ENCODE measurements around the gene LKAAEAR1. TPM values are rescaled to one million over a fixed set of nuclear protein-coding genes. Genes with fewer than 3 reads are reported as not detected.

Gene LKAAEAR1
- total RNA-seq, 2 donors from 2014 or later = 10.2 TPM; not detected in 1

DNA sequence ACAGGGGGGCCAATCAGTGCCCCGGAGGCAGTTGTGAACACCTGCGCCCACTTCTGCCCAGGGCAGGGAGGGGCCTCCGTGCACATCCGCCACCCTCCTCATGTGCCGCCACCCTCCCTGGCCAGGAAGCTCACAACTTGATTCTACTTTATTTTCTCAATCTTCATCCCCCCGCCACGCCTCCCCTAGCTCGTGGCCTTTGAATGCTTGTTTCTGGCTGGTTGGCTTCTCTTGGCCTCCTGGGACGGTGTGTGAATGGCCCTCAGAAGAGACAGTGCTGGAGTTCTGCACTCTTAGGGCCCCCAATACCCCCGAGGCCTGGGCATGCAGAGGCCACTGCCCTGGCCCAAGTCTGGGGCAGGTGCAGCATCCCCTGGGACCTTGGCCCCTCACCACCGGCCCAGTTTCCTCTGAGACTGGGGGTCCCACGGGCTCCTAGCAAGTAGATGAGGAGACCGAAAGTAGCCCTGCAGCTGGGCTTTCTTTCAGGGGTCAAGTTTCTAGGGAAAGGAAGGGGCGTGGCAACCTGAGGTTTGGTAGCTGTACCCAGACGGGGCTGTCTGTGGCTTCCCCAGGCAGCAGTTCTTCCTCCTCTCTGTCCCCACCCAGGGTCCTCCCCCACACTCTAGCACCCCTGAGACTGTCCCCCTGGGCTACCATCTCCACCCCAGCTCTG, 6.2 kb downstream of the LKAAEAR1 start:
- Histone ChIP-seq H3K36me3 (no peaks in the 10 kb centered on the region), H3K4me3 (no peak overlapping the region), H3K27ac (no peak overlapping the region), H3K9me3 (no peaks in the 10 kb centered on the region), H3K27me3 (replicated peaks; ENCODE audit: insufficient read depth) (no peaks in the 10 kb centered on the region), H3K4me1 (replicated peaks) (peaks cover 9% of the 10 kb centered on the region)
- no peak for DNase-seq (ENCODE audit: low spot score)
- 65% methylated on average over 15 of the region's 15 CpGs for WGBS
- TF ChIP-seq POLR2AphosphoS5 (IDR thresholded peaks at IDR 0.05) (no peak), POLR2A (IDR thresholded peaks at IDR 0.05) (no peak)
- TF ChIP-seq, protein P1, sequence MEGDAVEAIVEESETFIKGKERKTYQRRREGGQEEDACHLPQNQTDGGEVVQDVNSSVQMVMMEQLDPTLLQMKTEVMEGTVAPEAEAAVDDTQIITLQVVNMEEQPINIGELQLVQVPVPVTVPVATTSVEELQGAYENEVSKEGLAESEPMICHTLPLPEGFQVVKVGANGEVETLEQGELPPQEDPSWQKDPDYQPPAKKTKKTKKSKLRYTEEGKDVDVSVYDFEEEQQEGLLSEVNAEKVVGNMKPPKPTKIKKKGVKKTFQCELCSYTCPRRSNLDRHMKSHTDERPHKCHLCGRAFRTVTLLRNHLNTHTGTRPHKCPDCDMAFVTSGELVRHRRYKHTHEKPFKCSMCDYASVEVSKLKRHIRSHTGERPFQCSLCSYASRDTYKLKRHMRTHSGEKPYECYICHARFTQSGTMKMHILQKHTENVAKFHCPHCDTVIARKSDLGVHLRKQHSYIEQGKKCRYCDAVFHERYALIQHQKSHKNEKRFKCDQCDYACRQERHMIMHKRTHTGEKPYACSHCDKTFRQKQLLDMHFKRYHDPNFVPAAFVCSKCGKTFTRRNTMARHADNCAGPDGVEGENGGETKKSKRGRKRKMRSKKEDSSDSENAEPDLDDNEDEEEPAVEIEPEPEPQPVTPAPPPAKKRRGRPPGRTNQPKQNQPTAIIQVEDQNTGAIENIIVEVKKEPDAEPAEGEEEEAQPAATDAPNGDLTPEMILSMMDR (IDR thresholded peaks at IDR 0.05) = no peak
- intact Hi-C loops (cut with DNase I) = no loop called here

DNA sequence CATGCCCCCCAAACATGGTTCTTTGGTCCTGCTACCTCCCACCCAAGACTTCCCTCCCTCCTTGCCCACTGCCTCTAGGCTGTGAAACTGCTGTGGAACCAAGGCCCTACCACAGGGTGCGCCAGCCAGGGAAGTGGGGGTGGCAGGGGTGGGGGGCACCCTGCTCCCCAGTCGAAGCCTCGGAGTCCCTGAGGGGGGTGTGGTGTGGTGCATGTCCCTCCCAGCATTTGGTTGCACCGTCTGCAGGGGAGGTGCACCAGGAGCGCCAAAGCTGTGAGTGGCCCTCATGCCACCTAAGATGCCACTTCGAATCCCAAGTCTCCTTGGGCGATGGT, 6.7 kb downstream of the LKAAEAR1 start:
- Histone ChIP-seq H3K27ac (no peak overlapping the region), H3K4me1 (replicated peaks) (peaks cover 9% of the 10 kb centered on the region), H3K9me3 (no peaks in the 10 kb centered on the region), H3K27me3 (replicated peaks; ENCODE audit: insufficient read depth) (no peaks in the 10 kb centered on the region), H3K4me3 (no peak overlapping the region), H3K36me3 (no peaks in the 10 kb centered on the region)
- no peak for TF ChIP-seq POLR2A (IDR thresholded peaks at IDR 0.05)
- TF ChIP-seq, protein P1 (IDR thresholded peaks at IDR 0.05) = no peak
- no peak for TF ChIP-seq POLR2AphosphoS5 (IDR thresholded peaks at IDR 0.05)
- WGBS = 85% methylated on average over 7 of the region's 7 CpGs
- DNase-seq (ENCODE audit: low spot score) = no peak
- intact Hi-C loops (cut with DNase I) = no loop called here

DNA sequence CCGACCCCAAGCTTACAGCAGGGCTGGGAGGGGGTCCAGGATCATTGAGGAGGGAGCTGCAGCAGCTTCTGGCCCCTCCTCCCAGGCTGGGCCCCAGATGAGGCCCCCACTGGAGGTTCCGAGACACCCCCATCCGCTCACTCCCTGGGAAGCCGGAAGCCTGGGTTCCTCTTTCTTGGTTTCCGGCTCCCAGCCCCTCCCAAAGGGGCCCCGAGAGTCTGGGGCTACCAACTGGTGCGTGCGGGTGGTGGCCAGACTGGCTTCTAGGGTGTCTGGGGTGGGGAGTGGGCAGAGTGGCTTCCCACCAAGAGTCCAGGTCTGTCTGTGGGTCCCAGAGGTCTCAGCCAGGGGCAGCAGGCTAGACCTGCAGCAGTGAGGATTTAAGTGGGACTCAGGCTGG, 7.1 kb downstream of the LKAAEAR1 start:
- TF ChIP-seq POLR2A (IDR thresholded peaks at IDR 0.05) = no peak
- no peak for TF ChIP-seq POLR2AphosphoS5 (IDR thresholded peaks at IDR 0.05)
- TF ChIP-seq, protein P1 (IDR thresholded peaks at IDR 0.05) = no peak
- 77% methylated on average over 8 of the region's 8 CpGs for WGBS
- Histone ChIP-seq H3K9me3 (no peaks in the 10 kb centered on the region), H3K36me3 (no peaks in the 10 kb centered on the region), H3K4me3 (no peak overlapping the region), H3K27ac (no peak overlapping the region), H3K27me3 (replicated peaks; ENCODE audit: insufficient read depth) (no peaks in the 10 kb centered on the region), H3K4me1 (replicated peaks) (peaks cover 9% of the 10 kb centered on the region)
- intact Hi-C loops (cut with DNase I) = no loop called here
- DNase-seq (ENCODE audit: low spot score) = no peak

DNA sequence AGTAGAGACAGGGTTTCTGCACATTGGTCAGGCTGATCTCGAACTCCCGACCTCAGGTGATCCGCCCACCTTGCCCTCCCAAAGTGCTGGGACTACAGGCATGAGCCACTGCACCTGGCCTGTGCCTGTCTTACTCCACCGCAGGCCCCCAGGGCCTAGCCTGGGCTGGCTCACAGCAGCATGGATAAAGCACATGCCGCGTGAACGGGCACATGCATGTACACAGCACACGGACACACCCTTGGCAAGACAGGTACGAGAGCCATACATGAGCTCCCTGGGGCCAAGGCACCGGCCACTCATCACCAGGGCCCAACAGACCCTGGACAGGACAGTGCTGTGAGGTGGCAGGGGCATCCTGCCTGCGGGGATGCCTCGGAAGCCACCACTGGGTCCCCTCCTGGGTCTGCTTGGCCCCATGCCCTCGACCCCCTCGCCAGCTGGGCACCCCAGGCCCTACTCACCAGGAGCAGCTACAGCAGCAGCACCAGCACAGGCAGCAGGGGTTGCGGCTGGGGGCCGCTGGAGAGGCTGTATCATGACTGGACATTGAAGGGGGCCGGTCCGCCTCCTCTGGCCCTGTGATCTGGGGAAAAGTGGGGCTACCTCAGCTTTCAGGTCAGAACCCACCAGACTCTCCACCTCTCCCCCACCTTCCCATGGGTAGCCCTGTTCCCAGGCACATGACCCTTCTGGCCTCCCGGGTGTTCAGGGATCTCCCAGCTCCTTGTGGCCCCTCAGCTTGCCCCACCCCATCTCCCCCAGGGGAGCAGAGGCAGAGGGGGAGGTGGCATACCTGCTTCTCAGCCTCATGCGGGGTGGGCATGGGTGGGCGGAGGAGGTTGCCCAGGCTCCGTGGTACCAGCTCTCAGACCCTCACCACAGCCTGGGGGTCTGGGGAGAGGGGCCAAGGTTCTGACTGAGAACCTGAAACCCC, 7.9 kb downstream of the LKAAEAR1 start:
- 96% methylated on average over 21 of the region's 22 CpGs for WGBS
- DNase-seq (ENCODE audit: low spot score) = no peak
- H3K27ac ChIP-seq = no peak overlapping the region
- H3K27me3 ChIP-seq (replicated peaks; ENCODE audit: insufficient read depth) = no peaks in the 10 kb centered on the region
- TF ChIP-seq POLR2A (IDR thresholded peaks at IDR 0.05) (no peak), POLR2AphosphoS5 (IDR thresholded peaks at IDR 0.05) (no peak)
- TF ChIP-seq, protein P1 (IDR thresholded peaks at IDR 0.05) = no peak
- no peaks in the 10 kb centered on the region for H3K9me3 ChIP-seq
- peaks cover 9% of the 10 kb centered on the region for H3K4me1 ChIP-seq (replicated peaks)
- H3K36me3 ChIP-seq = no peaks in the 10 kb centered on the region
- H3K4me3 ChIP-seq = no peak overlapping the region
- intact Hi-C loops (cut with DNase I) = no loop called here
